OCI-LY3 (cell line): ENCODE data around the gene JMJD8.

Source experiments
- H2AFZ ChIP-seq: fragments of 200-600, 300-600 bp; shearing (Covaris generic); 2 replicates; pipeline ENCODE4 v1.6.0; 2014; ENCODE audit warnings: antibody characterized with exemption, low read depth, low read length
- H3K27ac ChIP-seq: fragments of 200-600, 300-600 bp; sonication (generic); 2 replicates; pipeline ENCODE4 v1.5.1; 2014; ENCODE audit warnings: mild to moderate bottlenecking, low read length, moderate library complexity, mixed read lengths
- H3K27me3 ChIP-seq: fragments of 200-600, 300-600 bp; sonication (generic); 2 replicates; pipeline ENCODE4 v1.6.1; 2014; ENCODE audit warnings: low read depth, low read length, mixed read lengths
- H3K36me3 ChIP-seq: fragments of 200-600, 300-600 bp; sonication (generic); replicated peaks from 2 replicates; pipeline ENCODE3; 2014; ENCODE audit warnings: low read depth, low read length, mixed read lengths
- H3K4me1 ChIP-seq: fragments of 300-600, 200-600 bp; sonication (generic); 2 replicates; pipeline ENCODE4 v1.6.1; 2014; ENCODE audit warnings: low read length, mixed read lengths
- H3K4me2 ChIP-seq: fragments of 200-600, 300-600 bp; sonication (generic); 2 replicates; pipeline ENCODE4 v1.6.1; 2014; ENCODE audit warnings: low read length, mixed read lengths
- H3K4me3 ChIP-seq: fragments of 300-600, 200-600 bp; sonication (generic); 2 replicates; pipeline ENCODE4 v1.5.1; 2014; ENCODE audit warnings: antibody characterized with exemption, mild to moderate bottlenecking, low read length, moderate library complexity
- H3K79me2 ChIP-seq: fragments of 300-600, 200-600 bp; shearing (Covaris generic); 2 replicates; pipeline ENCODE4 v1.6.1; 2014; ENCODE audit warnings: mild to moderate bottlenecking, low read length, mixed read lengths
- H3K9ac ChIP-seq: fragments of 300-600, 200-600 bp; shearing (Covaris generic); 2 replicates; pipeline ENCODE4 v1.6.0; 2014; ENCODE audit warnings: mild to moderate bottlenecking, low read length, moderate library complexity
- H3K9me3 ChIP-seq: fragments of 200-600, 300-600 bp; shearing (Covaris generic); 2 replicates; pipeline ENCODE4 v1.6.1; 2014; ENCODE audit warnings: low read length, mixed read lengths; ENCODE audit not compliant: insufficient read depth
- H4K20me1 ChIP-seq: fragments of 200-600, 300-600 bp; sonication (generic); 2 replicates; pipeline ENCODE4 v1.6.1; 2016; ENCODE audit warnings: low read length, mixed read lengths; ENCODE audit not compliant: insufficient read depth
- CTCF ChIP-seq: fragments of 200-600, 300-600 bp; sonication (generic); IDR thresholded peaks from 2 replicates; pipeline ENCODE4 v1.5.1; 2014; ENCODE audit warnings: antibody characterized with exemption, low read length, low read depth
- EZH2phosphoT487 ChIP-seq: fragments of 200-600 bp; shearing (Covaris generic); IDR thresholded peaks from 2 replicates; pipeline ENCODE4 v1.6.1; 2018; ENCODE audit warnings: antibody characterized with exemption, mixed run types, low read depth

JMJD8 gene

DNA sequence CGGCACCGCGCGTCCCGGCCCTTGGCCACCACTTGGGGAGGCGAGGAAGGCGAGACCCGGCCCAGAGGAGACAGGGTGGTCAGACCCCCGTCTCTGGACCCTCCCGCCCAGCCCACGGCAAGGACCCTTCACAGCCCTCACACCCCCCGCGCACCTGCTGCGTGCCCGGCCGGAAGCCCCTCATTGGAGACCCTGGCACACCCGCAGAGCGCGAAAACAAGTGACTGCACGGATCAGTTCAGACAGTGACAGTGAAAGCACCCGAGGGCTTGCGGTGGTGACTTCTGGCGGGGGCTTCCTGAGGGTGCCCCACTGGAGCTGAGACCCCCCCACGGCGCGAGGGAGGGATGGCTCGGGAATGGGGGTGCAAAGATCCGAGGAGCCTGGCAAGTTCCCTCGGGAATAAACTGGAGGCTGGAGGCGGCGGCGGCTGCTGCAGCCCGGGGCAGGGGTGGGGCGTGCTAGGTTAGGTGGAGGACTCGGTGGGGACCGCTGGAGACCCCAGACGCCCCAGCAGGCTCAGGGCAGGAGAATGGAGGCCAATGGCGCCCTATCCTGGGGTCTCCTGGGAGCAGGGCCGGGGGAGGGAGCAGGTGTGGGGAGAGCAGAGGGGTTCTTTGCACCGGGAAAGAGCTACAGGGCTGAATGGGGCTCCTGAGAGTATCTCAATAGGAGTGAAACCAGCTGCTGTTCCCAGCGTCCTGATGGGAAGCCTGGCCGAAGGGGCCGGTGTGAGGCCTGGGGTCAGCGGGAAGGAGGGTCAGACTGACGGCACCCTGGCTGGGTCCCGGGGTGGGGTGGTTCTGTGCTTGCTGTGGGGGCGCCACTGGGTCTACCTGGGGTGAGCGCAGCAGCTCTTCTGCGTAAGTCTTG lies 22.3 kb upstream of the JMJD8 start:
- Histone ChIP-seq H3K27ac (no peak overlapping the region), H3K79me2 (no peaks in the 10 kb centered on the region), H3K36me3 (no peaks in the 10 kb centered on the region), H3K4me3 (no peak overlapping the region), H4K20me1 (no peaks in the 10 kb centered on the region), H3K4me1 (no peaks in the 10 kb centered on the region; the same call in 1 of the 2 replicates), H3K4me2 (no peak overlapping the region), H3K27me3 (peaks cover 18% of the 10 kb centered on the region), H2AFZ (no peak overlapping the region), H3K9me3 (no peaks in the 10 kb centered on the region), H3K9ac (no peak overlapping the region)
- TF ChIP-seq CTCF (no peak), EZH2phosphoT487 (no peak)

GRCh38 chr16:705431-706188 lies 21.5 kb upstream of the JMJD8 start, which contains the start of gene FBXL16:
TSS of gene FBXL16 (minus strand) at chr16:705801. CDS start at chr16:697405, 8,396 bp downstream.
- no peaks in the 10 kb centered on the region for H3K79me2 ChIP-seq
- no peaks in the 10 kb centered on the region for H3K9me3 ChIP-seq
- no peak within 1 kb of the TSS for H3K4me3 ChIP-seq
- H2AFZ ChIP-seq: no peak within 1 kb of the TSS
- H3K27ac ChIP-seq: no peak within 1 kb of the TSS
- TF ChIP-seq EZH2phosphoT487 (no peak), CTCF (no peak)
- no peaks in the 10 kb centered on the region for H4K20me1 ChIP-seq
- H3K4me1 ChIP-seq: no peaks in the 10 kb centered on the region
- no peak within 1 kb of the TSS for H3K4me2 ChIP-seq
- H3K9ac ChIP-seq: no peak within 1 kb of the TSS
- H3K27me3 ChIP-seq: peaks cover 13% of the 10 kb centered on the region
- H3K36me3 ChIP-seq: no peaks in the 10 kb centered on the region

DNA sequence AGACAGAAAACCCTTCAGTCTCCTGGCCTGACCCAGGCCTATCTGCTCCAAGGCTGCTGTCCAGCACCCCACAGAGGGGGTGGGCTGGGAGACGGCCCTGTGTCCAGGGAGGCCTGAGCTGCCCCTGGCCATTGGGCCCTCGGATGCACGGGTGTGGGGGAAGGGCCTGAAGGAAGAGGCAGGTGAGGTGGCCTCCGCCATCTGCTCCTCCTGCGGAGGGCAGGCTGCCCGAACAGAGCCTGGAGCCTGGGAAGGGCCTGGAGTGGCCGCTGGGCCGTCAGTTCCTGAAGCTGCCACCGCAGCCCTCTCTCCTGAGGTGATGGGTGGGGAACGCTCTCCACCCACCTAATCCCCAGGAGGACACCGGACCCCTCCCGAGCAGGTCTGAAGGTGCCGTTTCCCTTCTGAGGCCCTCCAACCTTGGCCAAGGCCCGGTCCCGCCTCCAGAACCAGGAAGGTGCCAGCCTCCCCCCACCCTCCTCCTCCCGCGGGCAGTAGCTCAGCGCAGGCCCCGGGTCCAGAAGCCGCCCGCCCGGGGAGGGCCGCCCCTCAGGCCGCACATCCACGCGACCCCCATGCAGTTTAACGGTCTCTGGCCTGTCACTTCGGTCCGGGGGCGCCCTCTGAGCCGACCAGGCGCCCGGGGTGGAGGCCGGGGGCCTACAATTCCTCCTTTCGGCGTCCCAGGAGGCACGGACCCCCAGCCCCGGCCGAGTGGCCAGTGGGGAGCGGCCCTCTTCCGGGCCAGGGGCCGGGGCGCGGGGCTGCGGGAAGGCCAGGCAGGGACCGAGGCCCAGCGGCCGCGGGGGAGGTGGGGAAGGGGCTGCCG lies 20.6 kb upstream of the JMJD8 start:
- Histone ChIP-seq H3K4me3 (no peak overlapping the region), H3K27ac (no peak overlapping the region), H3K9me3 (no peaks in the 10 kb centered on the region), H3K27me3 (peaks cover 5% of the 10 kb centered on the region; the same call in 1 of the 2 replicates), H3K36me3 (no peaks in the 10 kb centered on the region), H3K4me1 (no peaks in the 10 kb centered on the region), H2AFZ (no peak overlapping the region), H3K79me2 (no peaks in the 10 kb centered on the region), H3K9ac (no peak overlapping the region), H4K20me1 (no peaks in the 10 kb centered on the region), H3K4me2 (no peak overlapping the region)
- TF ChIP-seq EZH2phosphoT487 (no peak), CTCF (no peak)
